ENCODE measurements around the gene WDR1.

- no peak for TF ChIP-seq EZH2 (IDR thresholded peaks at IDR 0.05; ENCODE audit: insufficient read depth, poor library complexity, severe bottlenecking)
- no peak for TF ChIP-seq EZH2phosphoT487 (IDR thresholded peaks at IDR 0.05; ENCODE audit: insufficient read depth, low read depth)
These were observed 17.8 kb downstream of the WDR1 start for GRCh38 chr4:10098780-10099160.

Data from GM23248 (cell line).